OCI-LY3 (cell line): ENCODE measurements around the gene CPLX1.

ENCODE experiments used
- CTCF ChIP-seq: fragments of 200-600, 300-600 bp; sonication (generic); IDR thresholded peaks from 2 replicates; pipeline ENCODE4 v1.5.1; 2014; ENCODE audit warnings: antibody characterized with exemption, low read length, low read depth
- EZH2phosphoT487 ChIP-seq: fragments of 200-600 bp; shearing (Covaris generic); IDR thresholded peaks from 2 replicates; pipeline ENCODE4 v1.6.1; 2018; ENCODE audit warnings: antibody characterized with exemption, mixed run types, low read depth

- TF ChIP-seq CTCF (no peak), EZH2phosphoT487 (no peak)
Measured at GRCh38 chr4:813900-814299, 12.0 kb downstream of the CPLX1 start.
